Mammary epithelial cell (primary cell): ENCODE results near the gene TENM4.

Experiments used
- EZH2 ChIP-seq: IDR thresholded peaks from 2 replicates; pipeline ENCODE4 v1.6.1; 2012; ENCODE audit warnings: low read length, inconsistent platforms, borderline replicate concordance
- TF ChIP-seq, protein P1 (sequence below), 2 donors: IDR thresholded peaks in 1 of 2; conservative IDR thresholded peaks in 1 of 2; 2 replicates each; pipeline ENCODE4 v1.5.1; 2011 to 2012; ENCODE audit warnings: inconsistent platforms in 2 of 2, low read length in 2 of 2, mild to moderate bottlenecking in 2 of 2, control low read depth in 1 of 2, low read depth in 1 of 2; ENCODE audit not compliant: insufficient read depth in 1 of 2; ENCODE audit errors: extremely low read depth in 1 of 2

- TF ChIP-seq, protein P1, sequence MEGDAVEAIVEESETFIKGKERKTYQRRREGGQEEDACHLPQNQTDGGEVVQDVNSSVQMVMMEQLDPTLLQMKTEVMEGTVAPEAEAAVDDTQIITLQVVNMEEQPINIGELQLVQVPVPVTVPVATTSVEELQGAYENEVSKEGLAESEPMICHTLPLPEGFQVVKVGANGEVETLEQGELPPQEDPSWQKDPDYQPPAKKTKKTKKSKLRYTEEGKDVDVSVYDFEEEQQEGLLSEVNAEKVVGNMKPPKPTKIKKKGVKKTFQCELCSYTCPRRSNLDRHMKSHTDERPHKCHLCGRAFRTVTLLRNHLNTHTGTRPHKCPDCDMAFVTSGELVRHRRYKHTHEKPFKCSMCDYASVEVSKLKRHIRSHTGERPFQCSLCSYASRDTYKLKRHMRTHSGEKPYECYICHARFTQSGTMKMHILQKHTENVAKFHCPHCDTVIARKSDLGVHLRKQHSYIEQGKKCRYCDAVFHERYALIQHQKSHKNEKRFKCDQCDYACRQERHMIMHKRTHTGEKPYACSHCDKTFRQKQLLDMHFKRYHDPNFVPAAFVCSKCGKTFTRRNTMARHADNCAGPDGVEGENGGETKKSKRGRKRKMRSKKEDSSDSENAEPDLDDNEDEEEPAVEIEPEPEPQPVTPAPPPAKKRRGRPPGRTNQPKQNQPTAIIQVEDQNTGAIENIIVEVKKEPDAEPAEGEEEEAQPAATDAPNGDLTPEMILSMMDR (conservative IDR thresholded peaks at IDR 0.05 in 1 of 2, IDR thresholded peaks at IDR 0.05 in 1 of 2; ENCODE audit: extremely low read depth in 1 of 2, insufficient read depth in 1 of 2, low read depth in 1 of 2, low read length in 2 of 2), result no peak
- TF ChIP-seq EZH2, result no peak
Observed at GRCh38 chr11:79314906-79315689, 125.7 kb downstream of the TENM4 start.
